Measurements from ENCODE around the gene CCDC82. TPM values are rescaled to one million over a fixed set of nuclear protein-coding genes. Genes with fewer than 3 reads are reported as not detected.

Gene CCDC82
- total RNA-seq, 2 experiments from 2014 or later, result 32.0 to 34.0 TPM

- H3K4me3 Mint-ChIP-seq, result no peak overlapping the region
- intact Hi-C loops (cut with micrococcal nuclease), result no loop called here
- peaks cover 83% of the 10 kb centered on the region for H3K4me1 Mint-ChIP-seq (ENCODE audit: low read depth)
- no peak for DNase-seq
- H3K27ac Mint-ChIP-seq, result no peak overlapping the region
- no peaks in the 10 kb centered on the region for H3K27me3 Mint-ChIP-seq (ENCODE audit: low read depth)
- H3K36me3 Mint-ChIP-seq (ENCODE audit: low read depth), result peaks cover 45% of the 10 kb centered on the region
- peaks cover 1% of the 10 kb centered on the region for H3K9me3 Mint-ChIP-seq
- CTCF ChIA-PET, result interaction anchor here (1.2 kb wide), 1 partner anchor 59 kb away, joined by 3 read pairs; no protein-coding TSS in a partner anchor
Measured at GRCh38 chr11:96324912-96325311, 64.8 kb downstream of the CCDC82 start.

GRCh38 chr11:96323642-96323985 is 66.1 kb downstream of the CCDC82 start:
- Mint-ChIP-seq H3K4me1 (ENCODE audit: low read depth) (peaks cover 83% of the 10 kb centered on the region), H3K36me3 (ENCODE audit: low read depth) (peaks cover 40% of the 10 kb centered on the region), H3K27ac (no peak overlapping the region), H3K9me3 (no peaks in the 10 kb centered on the region), H3K27me3 (ENCODE audit: low read depth) (no peaks in the 10 kb centered on the region), H3K4me3 (no peak overlapping the region)
- CTCF ChIA-PET, result no interaction called here
- intact Hi-C loops (cut with micrococcal nuclease), result no loop called here
- no peak for DNase-seq

DNA sequence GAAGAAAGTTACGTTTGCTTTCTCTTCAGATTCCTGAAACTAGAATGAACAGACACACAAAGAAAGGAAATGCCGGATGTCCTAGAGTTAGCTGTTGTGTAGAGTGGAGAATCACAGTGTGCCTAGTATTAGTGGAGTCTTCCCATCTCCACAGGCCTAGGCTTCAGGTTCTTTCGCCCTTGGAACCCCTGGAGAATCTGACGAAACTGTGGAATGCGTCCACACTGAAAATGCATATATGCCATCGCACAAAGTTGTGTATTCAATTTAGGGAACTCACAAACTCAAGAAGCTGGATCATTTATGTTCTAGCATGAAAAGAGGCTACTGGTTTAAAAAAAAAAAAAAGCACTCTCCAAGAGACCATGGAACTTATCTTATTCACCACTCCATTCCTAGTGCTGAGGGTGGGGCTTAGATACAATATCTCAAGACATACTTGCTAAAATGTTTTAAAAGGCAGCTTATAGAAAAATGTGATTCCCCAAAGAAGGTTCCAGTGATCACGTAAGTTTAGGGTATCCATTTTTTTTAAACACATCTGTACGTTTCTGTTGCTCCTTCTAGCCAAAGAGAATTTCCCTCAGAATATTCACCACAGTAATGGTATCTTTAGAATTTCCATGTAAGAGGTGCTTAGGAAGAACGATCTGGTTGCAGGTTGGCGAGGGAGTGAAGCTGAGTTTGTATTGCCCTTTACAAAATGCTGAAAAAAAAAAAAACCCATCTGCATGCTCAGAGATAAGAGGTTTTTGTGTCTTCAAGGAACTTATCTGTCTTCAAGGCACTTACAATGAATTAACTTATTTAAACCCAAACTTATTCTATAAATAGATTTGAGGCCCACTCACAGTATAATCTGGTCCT is 66.7 kb downstream of the CCDC82 start:
- CTCF ChIA-PET, result interaction anchor here (1.4 kb wide), 1 partner anchor 20 kb away, joined by 4 read pairs; the partner anchor contains the start of gene MAML2
- Mint-ChIP-seq H3K27ac (no peak overlapping the region), H3K4me3 (no peak overlapping the region), H3K9me3 (no peaks in the 10 kb centered on the region), H3K27me3 (ENCODE audit: low read depth) (no peaks in the 10 kb centered on the region), H3K36me3 (ENCODE audit: low read depth) (peaks cover 39% of the 10 kb centered on the region), H3K4me1 (ENCODE audit: low read depth) (peaks cover 85% of the 10 kb centered on the region)
- no peak for DNase-seq
- intact Hi-C loops (cut with micrococcal nuclease), result no loop called here

- H3K4me3 Mint-ChIP-seq, result no peak overlapping the region
- intact Hi-C loops (cut with micrococcal nuclease), result loop anchor here (1.0 kb wide), 1 partner anchor 8 kb away; no protein-coding TSS in a partner anchor
- peaks cover 47% of the 10 kb centered on the region for H3K36me3 Mint-ChIP-seq (ENCODE audit: low read depth)
- H3K27ac Mint-ChIP-seq, result no peak overlapping the region
- CTCF ChIA-PET, result interaction anchor here (1.1 kb wide), 1 partner anchor 11 kb away, joined by 3 read pairs; no protein-coding TSS in a partner anchor
- no peak for DNase-seq
- H3K27me3 Mint-ChIP-seq (ENCODE audit: low read depth), result no peaks in the 10 kb centered on the region
- H3K4me1 Mint-ChIP-seq (ENCODE audit: low read depth), result peaks cover 94% of the 10 kb centered on the region
- H3K9me3 Mint-ChIP-seq, result no peaks in the 10 kb centered on the region
Measured at GRCh38 chr11:96321091-96321490, 68.6 kb downstream of the CCDC82 start.

- peaks cover 95% of the 10 kb centered on the region for H3K4me1 Mint-ChIP-seq (ENCODE audit: low read depth)
- H3K36me3 Mint-ChIP-seq (ENCODE audit: low read depth), result peaks cover 44% of the 10 kb centered on the region
- H3K27me3 Mint-ChIP-seq (ENCODE audit: low read depth), result no peaks in the 10 kb centered on the region
- no peak for DNase-seq
- intact Hi-C loops (cut with micrococcal nuclease), result loop anchor here (2.0 kb wide), 2 partner anchors 13 to 15 kb away; no protein-coding TSS in a partner anchor
- H3K4me3 Mint-ChIP-seq, result no peak overlapping the region
- CTCF ChIA-PET, result interaction anchor here (1.3 to 2.5 kb wide), 3 partner anchors 18 to 75 kb away, joined by 3 to 8 read pairs (median 7); no protein-coding TSS in a partner anchor
- H3K9me3 Mint-ChIP-seq, result no peaks in the 10 kb centered on the region
- H3K27ac Mint-ChIP-seq, result peak overlapping the region; percentile 19
Measured at GRCh38 chr11:96319898-96320656, 69.6 kb downstream of the CCDC82 start.

DNA sequence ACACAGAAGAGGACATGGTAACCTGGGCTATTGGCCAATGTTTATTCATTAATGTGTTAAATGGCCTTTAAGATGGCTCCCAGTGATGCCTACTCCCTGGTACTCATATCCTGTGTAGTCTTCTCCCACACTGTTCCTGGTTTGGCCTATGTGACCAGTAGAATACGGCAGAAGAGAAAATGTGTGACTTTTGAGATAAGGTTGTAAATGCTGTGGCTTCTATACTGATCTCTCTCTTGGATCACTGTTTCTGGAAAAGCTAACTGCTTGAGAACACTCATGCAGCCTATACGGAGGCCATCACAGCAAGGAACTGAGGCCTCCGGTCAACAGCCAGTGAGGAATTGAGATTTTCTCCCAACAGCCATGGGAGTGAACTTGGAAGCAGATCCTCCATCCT is 70.9 kb downstream of the CCDC82 start:
- Mint-ChIP-seq H3K27me3 (ENCODE audit: low read depth) (no peaks in the 10 kb centered on the region), H3K4me1 (ENCODE audit: low read depth) (peaks cover 94% of the 10 kb centered on the region), H3K4me3 (no peak overlapping the region), H3K36me3 (ENCODE audit: low read depth) (peaks cover 44% of the 10 kb centered on the region), H3K27ac (peak overlapping the region; percentile 1), H3K9me3 (no peaks in the 10 kb centered on the region)
- intact Hi-C loops (cut with micrococcal nuclease), result loop anchor here (2.0 kb wide), 2 partner anchors 14 kb away; no protein-coding TSS in a partner anchor
- no peak for DNase-seq
- CTCF ChIA-PET, result interaction anchor here (0.9 to 2.5 kb wide), 5 partner anchors 11 to 73 kb away, joined by 3 to 8 read pairs (median 4); no protein-coding TSS in a partner anchor

GRCh38 chr11:96318399-96318798 is 71.3 kb downstream of the CCDC82 start:
- no peak for DNase-seq
- Mint-ChIP-seq H3K27me3 (ENCODE audit: low read depth) (no peaks in the 10 kb centered on the region), H3K4me1 (ENCODE audit: low read depth) (peaks cover 93% of the 10 kb centered on the region), H3K4me3 (no peak overlapping the region), H3K9me3 (no peaks in the 10 kb centered on the region), H3K36me3 (ENCODE audit: low read depth) (peaks cover 42% of the 10 kb centered on the region), H3K27ac (peak overlapping the region; percentile 20)
- CTCF ChIA-PET, result interaction anchor here (1.3 to 2.5 kb wide), 4 partner anchors 9 to 25 kb away, joined by 3 to 7 read pairs (median 5); partner anchors contain the start of gene MAML2
- intact Hi-C loops (cut with micrococcal nuclease), result loop anchor here (2.0 kb wide), 2 partner anchors 14 kb away; no protein-coding TSS in a partner anchor

GRCh38 chr11:96317985-96318384 is 71.7 kb downstream of the CCDC82 start:
- Mint-ChIP-seq H3K4me1 (ENCODE audit: low read depth) (peaks cover 94% of the 10 kb centered on the region), H3K36me3 (ENCODE audit: low read depth) (peaks cover 39% of the 10 kb centered on the region), H3K4me3 (no peak overlapping the region), H3K27ac (no peak overlapping the region), H3K27me3 (ENCODE audit: low read depth) (no peaks in the 10 kb centered on the region), H3K9me3 (no peaks in the 10 kb centered on the region)
- DNase-seq, result no peak
- CTCF ChIA-PET, result interaction anchor here (1.0 to 2.5 kb wide), 5 partner anchors 8 to 25 kb away, joined by 3 to 7 read pairs (median 4); partner anchors contain the start of gene MAML2
- intact Hi-C loops (cut with micrococcal nuclease), result loop anchor here (2.0 kb wide), 2 partner anchors 13 to 15 kb away; no protein-coding TSS in a partner anchor

DNA sequence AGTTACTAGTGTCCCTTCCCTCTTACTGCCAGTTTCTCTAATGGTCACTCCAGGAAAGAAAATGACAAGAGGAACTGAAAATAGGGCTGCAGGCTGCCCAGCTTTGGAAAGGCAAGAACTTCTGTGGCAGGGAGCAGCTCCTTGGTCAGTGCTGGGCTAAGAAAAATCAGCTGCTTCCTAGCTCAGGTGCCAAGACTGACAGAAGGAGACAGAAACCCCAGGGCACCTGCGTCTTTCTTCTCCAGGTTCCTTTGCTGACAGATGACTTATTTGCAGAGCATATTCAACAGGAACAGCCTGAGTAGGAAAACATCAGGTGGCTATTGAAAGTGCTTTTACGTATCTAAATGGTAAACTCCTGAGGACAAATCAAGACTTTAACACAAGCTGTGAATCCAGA is 72.1 kb downstream of the CCDC82 start:
- DNase-seq, result no peak
- no peak overlapping the region for H3K27ac Mint-ChIP-seq
- no peak overlapping the region for H3K4me3 Mint-ChIP-seq
- CTCF ChIA-PET, result interaction anchor here (1.0 to 1.8 kb wide), 3 partner anchors 8 to 25 kb away, joined by 3 to 6 read pairs (median 3); partner anchors contain the start of gene MAML2
- no peaks in the 10 kb centered on the region for H3K27me3 Mint-ChIP-seq (ENCODE audit: low read depth)
- H3K9me3 Mint-ChIP-seq, result no peaks in the 10 kb centered on the region
- H3K4me1 Mint-ChIP-seq (ENCODE audit: low read depth), result peaks cover 94% of the 10 kb centered on the region
- H3K36me3 Mint-ChIP-seq (ENCODE audit: low read depth), result peaks cover 35% of the 10 kb centered on the region
- intact Hi-C loops (cut with micrococcal nuclease), result no loop called here

- Mint-ChIP-seq H3K27ac (no peak overlapping the region), H3K4me3 (no peak overlapping the region), H3K36me3 (ENCODE audit: low read depth) (peaks cover 33% of the 10 kb centered on the region), H3K27me3 (ENCODE audit: low read depth) (no peaks in the 10 kb centered on the region), H3K9me3 (no peaks in the 10 kb centered on the region), H3K4me1 (ENCODE audit: low read depth) (peaks cover 93% of the 10 kb centered on the region)
- no peak for DNase-seq
- intact Hi-C loops (cut with micrococcal nuclease), result no loop called here
- CTCF ChIA-PET, result interaction anchor here (1.0 to 1.8 kb wide), 2 partner anchors 21 to 26 kb away, joined by 3 to 6 read pairs; partner anchors contain the start of gene MAML2
Measured at GRCh38 chr11:96316869-96317268, 72.8 kb downstream of the CCDC82 start.

- H3K9me3 Mint-ChIP-seq, result no peaks in the 10 kb centered on the region
- CTCF ChIA-PET, result interaction anchor here (0.6 to 1.0 kb wide), 2 partner anchors 23 to 29 kb away, joined by 4 to 5 read pairs; no protein-coding TSS in a partner anchor
- intact Hi-C loops (cut with micrococcal nuclease), result no loop called here
- no peak overlapping the region for H3K27ac Mint-ChIP-seq
- no peak overlapping the region for H3K4me3 Mint-ChIP-seq
- peaks cover 93% of the 10 kb centered on the region for H3K4me1 Mint-ChIP-seq (ENCODE audit: low read depth)
- H3K27me3 Mint-ChIP-seq (ENCODE audit: low read depth), result no peaks in the 10 kb centered on the region
- no peak for DNase-seq
- H3K36me3 Mint-ChIP-seq (ENCODE audit: low read depth), result peaks cover 25% of the 10 kb centered on the region
Measured at GRCh38 chr11:96315476-96315875, 74.2 kb downstream of the CCDC82 start.
